ENCODE measurements around the gene ALDH4A1. TPM values are rescaled to one million over a fixed set of nuclear protein-coding genes. Genes with fewer than 3 reads are reported as not detected.

Gene ALDH4A1
- total RNA-seq, 1 donor from 2014 or later = 6.5 TPM

DNA sequence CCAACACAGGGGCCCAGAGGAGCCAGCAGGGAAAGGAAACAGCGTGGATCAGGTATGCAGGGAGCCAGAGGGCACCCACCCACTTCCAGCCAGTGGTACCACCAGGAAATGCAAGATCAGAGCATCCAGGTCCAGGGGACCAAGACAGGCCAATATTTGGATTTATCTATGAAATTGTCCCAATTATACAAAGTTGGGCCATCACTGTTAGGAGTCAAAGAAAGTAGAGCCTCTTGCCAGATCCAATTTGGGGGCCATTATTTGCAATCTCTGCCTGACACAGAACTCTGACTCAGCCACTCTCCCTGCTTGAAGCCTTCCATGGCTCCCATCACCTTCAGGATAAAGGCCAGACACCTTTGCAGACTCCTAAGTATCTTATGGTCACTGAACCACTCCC lies 21.8 kb downstream of the ALDH4A1 start:
- CTCF ChIA-PET = no interaction called here
- H3K27ac Mint-ChIP-seq = no peak overlapping the region
- no peaks in the 10 kb centered on the region for H3K9me3 Mint-ChIP-seq
- peaks cover 2% of the 10 kb centered on the region for H3K36me3 Mint-ChIP-seq (ENCODE audit: low read depth)
- H3K4me1 Mint-ChIP-seq = no peaks in the 10 kb centered on the region
- POLR2A ChIA-PET = no interaction called here
- TF ChIP-seq, protein P1, sequence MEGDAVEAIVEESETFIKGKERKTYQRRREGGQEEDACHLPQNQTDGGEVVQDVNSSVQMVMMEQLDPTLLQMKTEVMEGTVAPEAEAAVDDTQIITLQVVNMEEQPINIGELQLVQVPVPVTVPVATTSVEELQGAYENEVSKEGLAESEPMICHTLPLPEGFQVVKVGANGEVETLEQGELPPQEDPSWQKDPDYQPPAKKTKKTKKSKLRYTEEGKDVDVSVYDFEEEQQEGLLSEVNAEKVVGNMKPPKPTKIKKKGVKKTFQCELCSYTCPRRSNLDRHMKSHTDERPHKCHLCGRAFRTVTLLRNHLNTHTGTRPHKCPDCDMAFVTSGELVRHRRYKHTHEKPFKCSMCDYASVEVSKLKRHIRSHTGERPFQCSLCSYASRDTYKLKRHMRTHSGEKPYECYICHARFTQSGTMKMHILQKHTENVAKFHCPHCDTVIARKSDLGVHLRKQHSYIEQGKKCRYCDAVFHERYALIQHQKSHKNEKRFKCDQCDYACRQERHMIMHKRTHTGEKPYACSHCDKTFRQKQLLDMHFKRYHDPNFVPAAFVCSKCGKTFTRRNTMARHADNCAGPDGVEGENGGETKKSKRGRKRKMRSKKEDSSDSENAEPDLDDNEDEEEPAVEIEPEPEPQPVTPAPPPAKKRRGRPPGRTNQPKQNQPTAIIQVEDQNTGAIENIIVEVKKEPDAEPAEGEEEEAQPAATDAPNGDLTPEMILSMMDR (IDR thresholded peaks at IDR 0.05) = no peak
- intact Hi-C loops (cut with micrococcal nuclease) = no loop called here
- no peaks in the 10 kb centered on the region for H3K27me3 Mint-ChIP-seq
- H3K4me3 Mint-ChIP-seq = no peak overlapping the region
- ATAC-seq (ENCODE audit: low read depth) = no peak
- no peak for DNase-seq

DNA sequence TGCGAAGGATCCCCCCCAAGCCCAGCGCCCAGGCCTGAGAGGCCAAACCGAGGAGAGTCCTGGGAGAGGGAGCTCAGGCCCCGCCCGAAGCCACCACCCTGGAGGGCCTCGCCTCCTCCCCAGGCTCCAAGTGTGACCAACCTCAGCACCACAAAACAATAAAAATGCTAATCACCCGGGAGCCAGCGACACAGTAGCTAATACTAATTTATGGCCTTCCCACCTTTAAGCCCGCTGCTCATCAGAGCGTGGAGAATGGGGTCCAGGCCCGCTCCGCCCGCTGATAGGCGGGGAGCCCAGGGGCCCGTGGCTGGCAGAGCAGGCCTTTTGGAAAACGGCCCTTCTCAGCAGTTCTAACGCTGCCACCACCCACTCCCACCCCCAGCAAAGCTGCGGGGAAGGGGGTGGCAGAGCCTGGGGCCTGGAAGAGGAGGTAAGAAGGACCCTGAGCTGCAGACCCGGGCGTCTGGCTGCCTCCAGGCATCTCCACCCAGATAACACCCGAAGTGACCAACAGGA lies 22.5 kb downstream of the ALDH4A1 start:
- Mint-ChIP-seq H3K4me1 (no peaks in the 10 kb centered on the region), H3K4me3 (no peak overlapping the region), H3K27ac (no peak overlapping the region), H3K27me3 (no peaks in the 10 kb centered on the region), H3K36me3 (ENCODE audit: low read depth) (peaks cover 2% of the 10 kb centered on the region), H3K9me3 (no peaks in the 10 kb centered on the region)
- ChIA-PET CTCF (no interaction called here), POLR2A (no interaction called here)
- no peak for ATAC-seq (ENCODE audit: low read depth)
- no peak for DNase-seq
- intact Hi-C loops (cut with micrococcal nuclease) = no loop called here
- TF ChIP-seq, protein P1 (IDR thresholded peaks at IDR 0.05) = no peak

DNA sequence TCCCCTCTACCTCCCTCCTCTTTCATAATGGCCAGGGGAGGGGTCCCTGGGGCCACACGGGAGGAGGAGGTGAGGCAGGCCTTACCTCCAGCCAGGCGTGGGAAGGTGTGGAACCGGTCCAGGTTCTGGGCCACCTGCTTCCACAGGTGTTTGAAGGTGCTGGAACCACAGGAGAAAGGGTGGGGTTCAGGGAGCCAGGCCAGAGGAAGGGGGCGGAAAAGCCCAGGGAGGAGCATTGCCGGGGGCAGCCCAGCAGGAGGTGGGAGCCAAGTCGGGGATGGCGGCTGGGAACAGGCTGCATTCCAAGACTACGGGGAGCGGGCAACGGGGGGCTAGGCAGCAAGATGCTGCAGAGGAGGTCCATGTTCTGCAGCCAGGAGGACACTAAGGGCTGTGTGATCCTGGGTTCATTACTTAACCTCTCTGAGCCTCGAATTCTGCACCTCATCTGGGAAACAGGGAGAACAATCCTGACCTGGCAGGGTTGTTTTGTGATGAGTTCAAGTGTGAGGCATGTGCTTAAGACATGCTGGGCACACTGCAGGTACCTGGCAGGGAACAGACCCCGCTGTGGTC lies 23.1 kb downstream of the ALDH4A1 start:
- intact Hi-C loops (cut with micrococcal nuclease) = no loop called here
- ChIA-PET POLR2A (no interaction called here), CTCF (no interaction called here)
- no peaks in the 10 kb centered on the region for H3K4me1 Mint-ChIP-seq
- H3K36me3 Mint-ChIP-seq (ENCODE audit: low read depth) = peaks cover 2% of the 10 kb centered on the region
- DNase-seq = no peak
- H3K27ac Mint-ChIP-seq = no peak overlapping the region
- no peak overlapping the region for H3K4me3 Mint-ChIP-seq
- no peaks in the 10 kb centered on the region for H3K27me3 Mint-ChIP-seq
- H3K9me3 Mint-ChIP-seq = no peaks in the 10 kb centered on the region
- no peak for ATAC-seq (ENCODE audit: low read depth)
- TF ChIP-seq, protein P1 (IDR thresholded peaks at IDR 0.05) = no peak

DNA sequence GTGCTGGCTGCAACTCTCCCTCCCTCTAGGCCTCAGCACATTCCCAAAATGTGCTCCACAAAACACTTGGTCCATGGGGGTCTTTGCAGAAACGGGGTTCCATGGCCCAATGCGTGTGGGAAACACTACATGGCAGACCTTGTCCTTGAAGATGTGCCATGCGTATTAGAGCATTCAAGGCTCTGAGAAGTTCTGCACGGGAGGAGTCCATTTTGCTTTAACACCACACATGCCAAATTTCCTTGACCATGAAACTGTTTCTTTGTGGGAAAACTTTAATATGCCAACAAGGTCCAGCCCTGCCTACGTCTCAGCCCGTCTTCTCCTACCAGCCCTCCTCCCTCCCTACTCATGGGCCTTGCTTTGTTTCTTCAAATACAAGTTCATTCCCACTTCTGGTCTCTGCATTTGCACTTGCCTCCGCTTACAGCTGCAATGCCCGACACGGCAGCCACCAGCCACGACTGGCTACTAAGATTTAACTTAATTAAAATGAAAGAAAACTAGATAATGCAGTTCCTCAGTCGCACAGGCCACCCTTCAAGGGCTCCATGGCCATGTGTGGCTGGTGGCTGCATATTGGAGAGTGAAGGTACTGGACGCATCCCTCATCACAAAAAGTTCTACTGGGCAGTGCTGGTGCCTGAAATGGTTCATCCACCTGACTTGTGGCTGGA lies 23.7 kb downstream of the ALDH4A1 start:
- no peak overlapping the region for H3K4me3 Mint-ChIP-seq
- peaks cover 2% of the 10 kb centered on the region for H3K36me3 Mint-ChIP-seq (ENCODE audit: low read depth)
- H3K4me1 Mint-ChIP-seq = no peaks in the 10 kb centered on the region
- ChIA-PET POLR2A (no interaction called here), CTCF (no interaction called here)
- no peak for DNase-seq
- no peak for ATAC-seq (ENCODE audit: low read depth)
- no peak overlapping the region for H3K27ac Mint-ChIP-seq
- no peaks in the 10 kb centered on the region for H3K27me3 Mint-ChIP-seq
- TF ChIP-seq, protein P1 (IDR thresholded peaks at IDR 0.05) = no peak
- H3K9me3 Mint-ChIP-seq = no peaks in the 10 kb centered on the region
- intact Hi-C loops (cut with micrococcal nuclease) = no loop called here

- H3K4me3 Mint-ChIP-seq = no peak overlapping the region
- POLR2A ChIA-PET = no interaction called here
- TF ChIP-seq, protein P1 (IDR thresholded peaks at IDR 0.05) = no peak
- no peaks in the 10 kb centered on the region for H3K27me3 Mint-ChIP-seq
- DNase-seq (no peak), ATAC-seq (ENCODE audit: low read depth) (no peak)
- CTCF ChIA-PET = no interaction called here
- H3K27ac Mint-ChIP-seq = no peak overlapping the region
- H3K4me1 Mint-ChIP-seq = no peaks in the 10 kb centered on the region
- H3K9me3 Mint-ChIP-seq = no peaks in the 10 kb centered on the region
- intact Hi-C loops (cut with micrococcal nuclease) = no loop called here
- no peaks in the 10 kb centered on the region for H3K36me3 Mint-ChIP-seq (ENCODE audit: low read depth)
These were observed 25.1 kb downstream of the ALDH4A1 start for GRCh38 chr1:18877282-18877681.
